HG03280 (cell line): ENCODE measurements around the gene CLCN5.
"Not testable (repeated sequence)": the region's sequence is repeated elsewhere in the genome, so short reads cannot be mapped to it uniquely, and the experiment has no call there.

ENCODE experiments used
- ATAC-seq: cut with Tn5 transposase; IDR thresholded peaks from one replicate; pipeline ENCODE4 v1.9.1; 2021; ENCODE audit warnings: mild to moderate bottlenecking, moderate library complexity; ENCODE audit not compliant: unreplicated experiment

CLCN5 gene

DNA sequence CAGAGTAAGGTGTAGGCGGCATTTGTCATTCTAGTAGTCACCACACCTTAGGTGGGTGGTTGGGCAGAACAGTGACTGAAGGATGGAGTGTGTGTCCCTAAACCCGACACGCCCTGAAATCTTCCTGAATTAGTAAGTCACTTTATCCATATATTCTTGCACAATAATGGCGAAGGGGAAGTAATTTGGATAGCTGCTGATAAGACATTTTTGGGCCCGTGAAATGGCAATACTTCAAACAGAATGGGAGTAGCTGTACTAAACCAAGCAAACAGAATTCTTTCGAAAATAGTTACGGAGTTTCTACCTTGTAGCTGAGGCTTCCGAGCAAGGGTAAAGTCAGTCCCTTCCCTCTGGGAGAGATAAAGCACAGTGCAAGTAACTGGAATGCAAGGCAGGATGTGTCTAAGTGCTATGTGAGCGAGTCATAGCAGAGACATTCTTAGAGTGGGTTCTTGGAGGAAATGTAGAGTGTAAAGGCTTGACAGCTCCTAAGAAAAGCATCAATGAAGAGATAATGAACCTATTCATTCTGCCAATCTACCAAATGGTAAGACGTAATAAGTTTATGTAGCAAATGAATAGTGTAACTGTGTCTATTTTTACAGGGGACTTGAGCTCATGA lies 72.8 kb downstream of the CLCN5 start:
- no peak for ATAC-seq

DNA sequence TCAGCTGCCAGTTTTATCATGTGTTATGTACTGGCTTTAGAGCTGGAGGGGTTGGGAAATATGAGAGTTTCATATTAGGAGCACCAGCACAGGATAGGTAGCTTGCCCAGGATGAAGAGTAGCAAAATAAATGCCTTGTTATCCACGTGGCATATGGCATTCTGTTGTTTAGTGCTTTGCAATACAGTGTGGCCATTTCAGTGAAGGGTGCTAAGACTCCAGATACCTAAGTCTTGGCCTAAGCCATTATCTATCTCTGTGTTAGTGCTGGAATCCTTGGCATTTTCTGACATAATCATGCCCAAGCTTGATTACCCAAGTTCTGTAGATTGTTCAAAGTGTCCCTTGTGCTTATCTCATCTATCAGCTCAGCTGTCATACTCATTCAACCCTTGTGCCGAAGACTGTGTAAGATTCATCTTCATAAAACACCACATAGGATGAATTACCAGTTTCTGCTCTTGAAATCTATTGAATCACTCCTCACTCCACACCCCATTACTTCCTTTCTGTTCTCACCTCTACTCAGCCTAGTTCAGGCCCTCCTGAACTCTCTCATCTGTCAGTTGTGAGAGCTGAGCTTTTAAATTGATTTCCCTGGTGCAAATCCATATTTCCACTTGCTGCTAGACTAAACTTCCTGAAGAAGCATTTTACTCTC lies 73.5 kb downstream of the CLCN5 start:
- ATAC-seq: no peak

DNA sequence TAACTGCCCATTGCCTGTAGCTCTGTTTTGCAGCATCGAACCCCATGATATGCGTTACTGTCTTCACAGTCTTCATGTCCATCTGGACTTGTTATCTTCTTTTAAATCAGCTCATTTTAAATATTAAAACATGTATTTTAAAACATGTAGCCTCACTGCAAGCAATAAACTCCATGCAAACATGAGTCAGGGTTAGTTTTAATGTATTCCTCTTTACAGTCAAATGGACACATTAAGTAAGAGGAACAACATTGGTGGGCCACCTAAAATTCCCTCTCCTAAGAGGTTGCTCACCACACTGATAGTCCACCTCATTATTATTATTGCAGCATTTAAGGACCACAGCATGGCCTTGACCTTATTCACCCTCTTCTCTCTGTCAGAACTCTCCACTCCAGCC lies 74.1 kb downstream of the CLCN5 start:
- no peak for ATAC-seq

DNA sequence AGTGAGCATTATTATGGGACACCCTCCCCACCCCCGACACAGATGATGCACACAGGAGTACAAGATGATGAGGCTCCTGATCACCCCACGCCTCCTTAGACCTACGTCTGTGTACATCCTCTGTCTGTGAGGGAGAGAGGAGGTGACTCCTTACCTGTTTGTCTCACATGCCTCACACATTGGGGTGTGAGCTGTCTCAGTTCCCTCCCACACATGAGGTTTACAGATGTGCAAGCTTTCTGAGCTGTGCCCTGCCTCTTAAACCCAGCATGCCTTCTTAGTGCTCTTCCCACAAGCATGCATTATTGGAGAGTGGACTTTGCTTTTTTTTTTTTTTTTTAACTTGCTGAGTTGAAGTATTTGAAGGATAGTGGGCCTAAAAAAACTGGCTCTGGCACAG lies 76.7 kb downstream of the CLCN5 start:
- no peak for ATAC-seq

DNA sequence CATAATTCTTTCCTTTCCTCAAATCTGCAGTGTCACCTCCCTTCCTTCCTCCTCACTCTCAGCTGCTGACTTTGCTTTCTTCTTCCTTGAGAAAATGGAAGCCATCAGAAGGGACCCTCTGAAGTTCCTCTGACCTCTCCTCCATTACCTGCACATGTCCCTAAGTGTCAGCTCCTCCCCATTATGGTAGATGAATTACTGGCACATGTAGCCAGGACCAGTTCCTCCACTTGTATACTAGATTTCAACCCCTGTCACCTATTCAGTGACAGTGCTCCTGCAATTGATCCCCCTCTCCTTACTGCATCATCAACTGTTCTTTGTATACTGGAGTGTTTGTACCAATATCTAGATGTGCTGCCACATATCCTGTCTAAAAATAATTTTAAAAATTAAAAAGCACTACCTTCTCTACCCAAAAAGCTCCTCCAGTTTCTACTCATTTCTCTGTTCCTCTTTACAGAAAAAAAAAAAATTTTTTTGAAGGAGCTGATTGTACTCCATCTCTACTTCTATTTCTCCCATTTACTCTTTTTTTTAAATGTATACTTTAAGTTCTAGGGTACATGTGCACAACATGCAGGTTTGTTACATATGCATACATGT lies 78.6 kb downstream of the CLCN5 start:
- ATAC-seq: no peak

DNA sequence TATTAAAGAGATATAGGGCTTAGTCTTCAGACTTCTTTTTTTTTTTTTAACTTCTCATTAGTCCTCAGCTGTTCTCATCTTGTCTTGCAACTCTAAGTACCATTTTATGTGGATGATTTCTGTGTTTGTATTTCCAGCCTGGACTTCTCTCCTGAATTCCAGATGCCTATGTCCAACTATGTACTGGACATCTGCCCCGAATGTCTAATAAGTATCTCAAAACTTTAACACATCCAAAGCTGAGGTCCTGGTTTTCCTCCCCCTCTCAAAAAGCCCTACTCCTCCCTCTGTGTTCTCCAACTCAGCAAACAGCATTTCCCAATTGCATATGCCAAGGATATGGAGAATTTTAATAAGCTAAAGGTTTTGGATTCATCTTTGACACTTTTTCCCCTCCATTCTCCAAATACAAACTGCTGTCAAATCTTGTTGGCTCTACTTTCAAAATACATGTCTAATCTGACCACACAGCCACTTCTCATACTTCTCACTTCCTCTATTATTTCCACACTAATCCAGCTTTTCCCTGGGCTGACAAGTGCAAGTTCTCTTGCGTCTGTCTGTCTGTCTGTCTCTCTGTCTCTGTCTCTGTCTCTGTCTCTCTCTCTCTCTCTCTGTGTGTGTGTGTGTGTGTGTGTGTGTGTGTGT lies 79.8 kb downstream of the CLCN5 start:
- no peak for ATAC-seq

DNA sequence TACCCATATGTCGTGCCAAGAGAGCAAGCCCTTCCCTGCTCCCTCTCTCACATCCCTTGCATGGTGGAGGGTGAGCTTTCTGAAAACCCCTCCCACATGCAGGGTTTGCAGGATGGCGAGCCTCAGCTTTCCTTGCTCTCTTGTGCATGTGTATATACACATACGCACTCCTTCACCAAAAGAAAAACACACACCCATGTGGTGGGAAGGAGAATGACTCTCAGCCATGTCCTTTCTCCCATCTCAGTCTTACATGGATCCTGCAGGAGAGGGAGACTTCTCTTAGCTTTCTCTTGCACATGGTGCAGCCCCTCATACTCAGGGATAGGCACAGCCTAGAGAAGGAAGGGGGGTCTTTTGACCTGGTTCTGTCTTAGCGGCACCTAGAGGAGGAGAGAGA lies 81.1 kb downstream of the CLCN5 start:
- ATAC-seq: no peak

DNA sequence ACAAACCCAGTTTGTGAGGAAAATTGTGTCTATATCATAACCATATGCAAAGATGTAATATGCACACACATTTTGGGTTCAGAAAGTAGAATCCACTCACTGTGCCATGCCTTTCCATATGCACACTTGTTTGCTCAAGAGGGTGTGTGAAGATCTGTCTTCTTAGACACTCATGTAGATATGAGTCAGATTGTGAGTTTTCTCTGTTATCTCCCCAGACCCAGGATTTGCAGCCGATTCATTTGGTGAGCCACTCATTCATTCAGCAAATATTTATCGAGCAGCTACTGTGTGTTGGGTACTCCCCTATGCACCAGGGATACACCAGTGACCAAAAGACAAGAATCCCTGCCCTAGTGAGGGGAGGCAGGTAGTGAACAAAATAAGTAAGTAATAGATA lies 81.5 kb downstream of the CLCN5 start:
- ATAC-seq: no peak

DNA sequence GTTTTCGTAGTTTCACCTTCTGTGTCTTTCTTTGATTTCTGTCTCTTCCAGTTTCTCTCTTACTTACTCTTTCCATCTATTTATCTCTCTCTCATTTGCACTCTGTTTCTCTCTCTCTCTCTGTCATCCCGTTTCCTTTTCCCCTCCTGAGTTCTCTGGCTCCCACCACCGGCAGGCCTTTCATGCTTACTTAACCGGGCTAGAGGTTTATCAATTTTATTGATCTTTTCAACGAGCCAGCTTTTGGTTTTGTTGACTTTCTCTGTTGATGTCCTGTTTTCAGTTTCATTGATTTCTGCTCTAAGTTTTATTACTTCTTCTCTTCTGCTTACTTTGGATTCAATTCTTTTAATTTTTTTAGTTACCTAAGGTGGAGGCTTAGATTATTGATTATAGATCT lies 103.2 kb downstream of the CLCN5 start:
- ATAC-seq: not testable (repeated sequence)

DNA sequence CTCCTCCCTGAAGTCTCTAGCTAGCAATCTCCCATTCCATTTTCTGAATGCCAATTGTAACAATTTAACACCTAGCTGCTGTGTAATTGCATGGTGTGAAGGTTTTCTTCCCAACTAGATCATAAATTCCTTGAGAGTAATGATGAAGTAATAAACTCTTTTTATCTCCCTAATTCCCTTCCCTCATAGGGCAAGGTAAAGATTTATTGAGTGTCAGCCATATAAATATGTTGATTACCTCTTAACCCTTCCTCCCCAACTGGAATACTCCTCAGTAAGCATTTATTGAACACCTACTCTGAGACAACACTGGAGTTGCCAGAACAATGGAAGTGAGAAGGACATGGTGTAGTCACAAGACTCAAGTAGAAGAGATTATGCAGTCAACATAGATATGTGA lies 112.7 kb downstream of the CLCN5 start:
- ATAC-seq: no peak

DNA sequence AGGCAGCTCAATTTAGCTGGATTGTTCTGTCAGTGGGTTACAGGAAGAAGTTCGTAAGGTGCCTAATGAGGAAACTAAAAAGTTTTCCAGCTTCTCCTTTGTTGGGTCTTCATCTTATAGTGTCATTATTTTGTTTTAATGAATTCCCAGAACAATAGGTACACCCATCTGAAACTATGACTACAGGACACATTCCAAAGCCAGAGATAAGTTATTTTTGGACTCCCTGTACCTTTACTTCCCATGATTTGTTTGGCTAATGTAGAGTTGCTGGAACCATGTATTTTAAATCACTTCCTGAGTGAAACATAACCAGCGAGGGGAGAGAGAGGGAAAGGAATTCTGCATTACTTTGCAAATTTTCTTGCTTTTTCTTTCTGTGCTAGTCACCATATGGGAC lies 114.0 kb downstream of the CLCN5 start:
- no peak for ATAC-seq

DNA sequence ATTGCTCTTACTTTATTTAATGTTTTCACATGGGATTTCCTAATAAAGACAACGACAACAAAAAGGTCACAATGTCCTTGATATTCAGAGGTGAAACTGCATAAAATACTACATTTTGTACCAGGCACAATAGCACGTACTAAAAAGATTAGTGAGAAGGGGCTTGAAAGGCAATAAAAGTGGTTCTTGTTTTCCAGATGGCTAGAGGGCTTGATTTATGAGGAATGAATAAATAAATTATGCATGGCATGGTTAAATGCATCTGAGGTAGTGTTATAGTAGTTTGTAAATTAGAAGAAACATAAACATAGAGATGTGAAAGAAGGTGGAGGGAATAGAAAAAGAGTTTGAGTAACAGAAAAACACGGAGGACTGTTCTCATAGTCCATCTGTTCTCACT lies 123.4 kb downstream of the CLCN5 start:
- ATAC-seq: no peak

DNA sequence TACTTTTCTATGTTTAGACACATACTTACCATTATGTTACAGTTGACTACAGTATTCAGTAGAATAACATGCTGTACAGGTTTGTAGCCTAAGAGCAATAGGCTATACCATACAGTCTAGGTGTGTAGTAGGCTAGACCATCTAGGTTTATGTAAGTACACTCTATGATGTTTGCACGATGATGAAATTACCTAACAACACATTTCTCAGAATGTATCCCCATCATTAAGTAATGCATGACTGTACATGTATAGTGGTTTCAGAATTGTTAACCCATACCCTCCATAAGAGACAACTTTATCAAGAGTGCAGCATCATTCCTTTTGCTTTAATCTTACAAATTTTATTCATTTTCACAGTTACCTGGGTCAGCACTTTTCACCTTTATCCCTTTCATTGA lies 126.8 kb downstream of the CLCN5 start:
- ATAC-seq: no peak

DNA sequence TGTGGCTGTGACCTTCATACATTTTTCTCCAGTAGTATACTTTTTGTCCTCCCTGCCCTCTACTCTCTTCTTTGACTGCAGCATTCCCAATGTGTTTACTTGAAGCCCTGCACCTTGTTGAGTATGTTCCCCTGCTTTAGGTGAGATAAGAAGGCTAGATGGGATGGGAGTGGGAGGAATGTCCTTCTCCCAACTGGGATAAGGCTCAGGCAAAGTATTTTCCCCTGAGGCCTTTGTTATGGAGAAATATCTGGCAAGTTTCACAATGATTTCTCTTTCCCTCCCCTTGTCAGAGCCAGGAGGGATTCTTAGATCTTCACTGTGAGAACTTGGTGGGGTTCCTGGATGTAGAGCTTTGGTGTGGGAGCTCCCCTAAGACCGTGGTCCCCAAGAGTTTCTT lies 131.8 kb downstream of the CLCN5 start:
- ATAC-seq: no peak

DNA sequence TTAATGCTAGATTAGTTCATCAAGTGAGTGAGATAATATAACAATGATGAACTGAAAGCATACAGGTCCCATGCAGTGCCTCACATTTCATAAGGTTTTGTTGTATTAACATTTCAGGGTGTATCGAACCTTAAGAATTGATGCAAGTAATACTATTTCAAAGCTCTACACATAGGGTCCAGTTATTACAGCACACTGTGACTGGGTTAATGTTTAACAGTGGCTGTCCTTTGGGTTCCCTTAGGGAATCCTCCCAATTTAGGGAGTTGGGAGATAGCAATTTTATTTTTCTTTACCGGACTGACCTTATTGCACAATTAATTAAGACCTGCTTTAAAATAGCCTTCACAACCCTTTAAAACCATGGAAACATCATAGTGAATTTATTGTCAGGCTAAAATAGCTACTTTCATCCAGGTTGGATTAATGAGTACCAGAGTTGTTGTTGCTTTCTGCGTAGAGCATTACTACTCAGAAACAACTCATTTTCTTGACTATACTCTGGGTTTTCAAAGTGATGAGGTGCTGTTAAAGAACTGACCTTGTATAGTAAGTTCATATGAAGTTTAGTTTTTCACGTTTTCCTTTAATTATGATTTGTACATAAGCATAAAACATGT lies 144.0 kb downstream of the CLCN5 start:
- ATAC-seq: no peak

DNA sequence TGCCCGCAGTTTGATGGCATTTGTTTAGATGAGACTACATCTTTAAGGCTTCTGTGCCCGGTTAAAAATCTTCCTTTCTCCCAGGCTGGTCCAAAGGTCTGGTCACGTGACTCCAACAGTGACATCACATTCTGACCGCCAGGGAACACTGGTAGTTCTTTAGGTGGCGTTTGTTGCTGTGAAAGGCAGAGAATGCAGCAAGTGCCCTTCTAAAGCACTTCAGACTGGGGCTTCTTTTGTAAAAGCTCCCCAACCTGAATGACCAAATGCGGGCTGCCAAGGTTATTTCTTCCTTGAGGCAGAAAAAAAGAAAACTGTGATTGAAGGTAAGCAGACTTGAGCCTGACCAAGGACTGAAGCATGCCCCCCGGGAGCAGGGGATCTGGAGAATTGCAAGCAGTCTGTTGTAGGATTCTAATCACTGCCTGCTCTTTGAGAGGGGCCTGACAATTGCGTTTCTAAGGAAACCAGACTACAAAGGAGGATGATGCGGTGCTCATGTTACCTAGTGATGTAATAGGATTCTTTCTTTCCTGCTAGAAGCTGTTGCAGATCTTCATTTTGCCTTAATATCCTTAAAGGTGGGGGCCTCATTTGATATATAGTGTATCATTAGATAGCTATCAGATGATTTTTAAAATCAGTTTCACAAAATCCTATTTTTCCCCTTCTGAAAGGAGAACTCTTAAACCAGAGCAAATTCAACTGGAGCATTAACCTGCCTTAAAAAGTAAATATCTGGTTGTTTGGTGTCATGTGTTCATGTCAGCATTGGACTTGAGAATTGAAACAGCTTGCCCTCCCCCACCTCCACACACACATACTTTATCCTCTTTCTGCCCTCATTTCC lies 145.3 kb downstream of the CLCN5 start:
- no peak for ATAC-seq

DNA sequence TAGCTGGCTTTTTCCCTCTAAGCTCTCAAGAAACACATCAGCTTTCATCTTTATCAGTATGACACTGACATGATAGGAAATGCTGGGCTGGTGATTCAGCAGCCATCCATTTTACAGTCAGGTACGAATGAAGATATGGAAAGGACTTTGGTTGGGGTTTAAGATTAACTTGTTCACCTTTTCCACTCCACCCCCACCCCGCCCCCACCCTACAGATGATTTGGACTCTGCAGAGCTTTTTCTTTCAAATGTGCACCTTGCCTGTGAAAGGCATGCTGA lies 145.8 kb downstream of the CLCN5 start:
- no peak for ATAC-seq

DNA sequence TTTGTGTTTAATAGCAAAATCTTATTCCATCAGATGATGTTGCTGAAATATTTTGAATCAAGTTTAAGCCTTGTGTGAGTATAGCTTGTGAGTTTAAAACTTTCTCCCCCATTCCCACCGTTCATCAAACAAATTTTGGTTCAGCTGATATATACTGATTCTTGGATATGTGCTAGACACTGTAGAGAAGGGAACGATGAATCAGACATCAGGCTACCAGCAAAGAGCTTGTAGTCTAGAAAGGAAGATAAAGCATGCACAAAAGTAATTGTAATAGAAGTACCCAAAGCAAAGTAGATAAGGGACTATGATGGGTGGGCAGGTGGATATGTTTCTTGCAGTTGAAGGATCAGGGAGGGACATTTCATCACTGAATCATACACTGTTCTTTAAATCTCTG lies 146.5 kb downstream of the CLCN5 start:
- no peak for ATAC-seq

DNA sequence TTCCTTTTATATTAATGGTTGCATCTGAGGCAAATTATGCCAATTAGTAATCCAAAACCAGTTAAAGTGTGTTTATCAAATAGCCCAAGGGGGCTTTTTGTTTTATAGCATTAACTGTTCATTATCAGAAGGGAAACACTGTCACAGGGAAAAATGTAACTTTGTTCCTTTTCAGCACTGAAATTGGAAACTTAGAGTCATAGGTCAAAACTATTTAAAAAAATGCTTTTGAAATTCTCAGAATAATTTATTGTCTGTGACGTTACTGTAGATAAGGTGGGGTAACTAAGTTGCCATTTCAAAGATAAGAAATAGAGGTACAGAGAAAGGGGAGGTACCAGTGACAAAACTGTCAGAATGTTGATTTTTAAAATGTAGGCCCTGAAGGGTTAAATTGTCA lies 149.1 kb downstream of the CLCN5 start:
- no peak for ATAC-seq

DNA sequence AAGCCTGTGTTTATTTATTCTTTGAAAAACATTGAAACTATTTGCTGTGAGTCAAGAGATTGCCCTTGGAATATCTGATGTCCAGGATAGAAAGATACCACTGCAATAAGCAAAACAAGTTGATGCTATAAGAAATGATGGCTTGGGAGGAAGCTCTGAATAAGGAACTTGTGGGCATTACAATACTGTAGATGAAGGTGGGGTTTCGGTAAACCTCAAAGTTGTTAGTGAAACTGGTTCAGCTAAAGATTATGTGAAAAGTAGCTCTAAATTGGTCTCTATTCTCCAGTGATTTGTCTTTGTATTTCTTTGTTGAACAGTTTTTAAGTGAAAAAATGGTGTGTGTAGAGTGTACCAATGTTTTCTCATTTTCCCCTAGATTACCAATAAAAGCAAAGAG lies 149.7 kb downstream of the CLCN5 start:
- ATAC-seq: no peak

DNA sequence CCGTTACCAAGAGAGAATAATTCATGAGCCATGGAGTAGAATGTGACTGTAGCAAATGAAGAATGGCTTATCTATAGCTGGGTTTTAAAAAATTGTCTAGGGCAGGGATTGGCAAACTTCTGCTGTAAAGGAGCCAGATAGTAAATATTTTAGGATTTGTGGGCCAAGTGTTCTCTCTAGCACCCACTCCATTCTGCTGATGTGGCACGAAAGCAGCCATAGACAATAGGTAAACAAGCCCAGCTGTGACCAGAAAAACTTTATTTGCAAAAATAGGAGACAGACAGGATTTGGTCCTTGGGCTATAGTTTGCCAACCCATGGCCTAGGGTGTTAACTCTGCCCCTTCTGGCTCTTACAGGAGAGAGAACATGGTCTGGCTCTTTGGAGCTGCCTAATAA lies 151.2 kb downstream of the CLCN5 start:
- no peak for ATAC-seq
